K562 (cell line): ENCODE results near the gene HSD17B1.

Experiments
- EP400 ChIP-seq: fragments of 450-650 bp; IDR thresholded peaks from 2 replicates; pipeline ENCODE4 v1.6.1; 2017; ENCODE audit warnings: antibody characterized with exemption, mild to moderate bottlenecking, moderate library complexity
- EZH2 ChIP-seq: IDR thresholded peaks from 2 replicates; pipeline ENCODE4 v1.6.1; 2012; ENCODE audit warnings: low read depth, mild to moderate bottlenecking, inconsistent platforms, low read length, borderline replicate concordance
- HDAC8 ChIP-seq: fragments of 450-650 bp; IDR thresholded peaks from 2 replicates; pipeline ENCODE4 v1.6.1; 2016; ENCODE audit warnings: mild to moderate bottlenecking, missing genetic modification characterization, moderate library complexity, missing compliant biosample characterization
- SMAD1 ChIP-seq: fragments of 150-350 bp; IDR thresholded peaks from 2 replicates; pipeline ENCODE4 v1.6.1; 2014; ENCODE audit warnings: low read length, low read depth; ENCODE audit not compliant: partially characterized antibody
- SMAD4 ChIP-seq: fragments of 250-450 bp; sonication (Bioruptor Pico); conservative IDR thresholded peaks from 2 replicates; pipeline ENCODE4 v1.8.0; 2021; ENCODE audit warnings: inconsistent platforms, mild to moderate bottlenecking, moderate library complexity
- SMC3 ChIP-seq: conservative IDR thresholded peaks from 2 replicates; pipeline ENCODE4 v1.6.1; 2011; ENCODE audit warnings: low read depth, low read length, improper control_type of control experiment; ENCODE audit not compliant: insufficient read depth
- TF ChIP-seq, protein P1 (sequence below): sonication (generic); formaldehyde crosslinking; IDR thresholded peaks from 2 replicates; pipeline ENCODE4 v1.8.1; 2022; ENCODE audit warnings: missing genetic modification reagents

- no peak for TF ChIP-seq EP400
- no peak for TF ChIP-seq SMC3
- no peak for TF ChIP-seq SMAD1
- no peak for TF ChIP-seq HDAC8 (tag)
- TF ChIP-seq EZH2: no peak
- TF ChIP-seq SMAD4: no peak
- TF ChIP-seq, protein P1, sequence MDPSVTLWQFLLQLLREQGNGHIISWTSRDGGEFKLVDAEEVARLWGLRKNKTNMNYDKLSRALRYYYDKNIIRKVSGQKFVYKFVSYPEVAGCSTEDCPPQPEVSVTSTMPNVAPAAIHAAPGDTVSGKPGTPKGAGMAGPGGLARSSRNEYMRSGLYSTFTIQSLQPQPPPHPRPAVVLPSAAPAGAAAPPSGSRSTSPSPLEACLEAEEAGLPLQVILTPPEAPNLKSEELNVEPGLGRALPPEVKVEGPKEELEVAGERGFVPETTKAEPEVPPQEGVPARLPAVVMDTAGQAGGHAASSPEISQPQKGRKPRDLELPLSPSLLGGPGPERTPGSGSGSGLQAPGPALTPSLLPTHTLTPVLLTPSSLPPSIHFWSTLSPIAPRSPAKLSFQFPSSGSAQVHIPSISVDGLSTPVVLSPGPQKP: no peak
Observed at GRCh38 chr17:42564815-42565522, 12.2 kb downstream of the HSD17B1 start.
